GM11168 (cell line): ENCODE measurements around the gene MKRN2.

Experiments used
- in situ Hi-C: fragments of 300-500 bp; cut with MboI; formaldehyde crosslinking; loops from one replicate; pipeline ENCODE4 v1.12.0; 2022; ENCODE audit warnings: low sequenced_read_pairs; ENCODE audit not compliant: unreplicated experiment

The MKRN2 gene

DNA sequence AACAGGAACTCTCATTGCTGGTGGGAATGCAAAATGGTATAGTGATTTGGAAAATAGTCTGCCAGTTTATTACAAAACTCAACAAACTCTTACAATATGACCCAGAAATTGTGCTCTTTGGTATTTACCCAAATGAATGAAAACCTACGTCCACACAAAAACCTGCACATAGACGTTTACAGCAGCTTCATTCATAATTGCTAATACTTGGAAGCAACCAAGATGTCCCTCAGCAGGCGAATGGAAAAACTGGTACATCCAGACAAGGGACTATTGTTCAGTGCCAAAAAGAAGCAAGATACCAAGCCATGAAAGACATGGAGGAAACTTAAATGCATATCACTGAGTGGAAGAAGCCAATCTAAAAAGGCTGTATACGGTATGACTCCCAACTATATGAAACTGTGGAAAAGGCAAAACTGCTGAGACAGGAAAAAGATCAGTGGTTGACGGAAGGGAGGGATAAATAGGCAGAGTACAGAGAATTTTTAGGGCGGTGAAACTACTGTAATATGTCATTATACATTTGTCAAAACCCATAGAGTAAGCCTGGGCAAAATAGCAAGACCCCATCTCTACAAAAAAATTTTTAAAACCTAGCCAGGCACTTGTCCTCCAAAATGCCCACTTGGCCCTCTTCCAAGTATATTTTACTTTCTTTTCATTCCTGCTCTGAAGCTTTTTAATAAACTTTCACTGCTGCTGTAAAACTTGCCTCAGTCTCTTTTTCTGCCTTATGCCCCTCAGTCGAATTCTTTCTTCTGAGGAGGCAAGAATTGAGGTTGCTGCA is 6.7 kb upstream of the MKRN2 start:
- in situ Hi-C loops = no loop called here

- in situ Hi-C loops = no loop called here
These were observed 2.9 kb upstream of the MKRN2 start for GRCh38 chr3:12553921-12554391.

- in situ Hi-C loops = no loop called here
These were observed 585 bp upstream of the MKRN2 start for GRCh38 chr3:12556314-12556689.

- in situ Hi-C loops = no loop called here
These were observed 700 bp downstream of the MKRN2 start for GRCh38 chr3:12557473-12558100.

- in situ Hi-C loops = no loop called here
These were observed 1.8 kb downstream of the MKRN2 start for GRCh38 chr3:12558706-12559105.

GRCh38 chr3:12559520-12559919 is 2.6 kb downstream of the MKRN2 start:
- in situ Hi-C loops = no loop called here

DNA sequence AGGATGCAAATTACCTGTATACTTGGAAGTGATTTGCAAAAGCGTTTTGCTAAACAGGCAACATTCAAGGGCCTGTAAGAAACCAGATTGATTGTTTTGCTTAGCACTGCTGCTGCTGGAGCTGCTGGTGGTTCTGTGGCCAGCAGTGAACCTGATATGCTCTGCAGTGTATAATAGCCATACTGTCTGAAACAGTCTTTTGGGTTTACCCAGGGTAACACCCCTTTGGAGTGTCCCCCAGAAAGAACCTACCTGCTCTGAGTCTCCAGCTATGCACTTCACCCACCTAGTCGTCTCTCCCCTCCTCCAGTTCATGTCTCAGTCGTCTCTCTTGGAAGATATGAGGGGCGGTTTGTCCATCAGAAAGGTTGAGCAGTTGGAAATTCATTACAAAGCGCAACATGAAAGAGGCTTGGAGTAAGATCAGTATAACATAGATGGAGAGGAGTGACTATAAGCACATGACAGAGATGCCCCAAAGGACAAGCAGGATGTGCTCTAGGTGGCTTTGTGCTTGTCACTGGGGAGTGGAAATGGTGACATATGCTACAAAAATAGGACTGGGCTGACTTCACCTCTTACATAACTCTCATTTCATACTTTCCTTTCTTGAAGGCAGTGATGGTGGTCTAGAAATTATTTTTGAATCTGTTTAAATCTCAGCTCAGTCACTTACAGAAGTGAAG is 3.8 kb downstream of the MKRN2 start:
- in situ Hi-C loops = no loop called here

GRCh38 chr3:12561397-12561796 is 4.5 kb downstream of the MKRN2 start:
- in situ Hi-C loops = no loop called here

DNA sequence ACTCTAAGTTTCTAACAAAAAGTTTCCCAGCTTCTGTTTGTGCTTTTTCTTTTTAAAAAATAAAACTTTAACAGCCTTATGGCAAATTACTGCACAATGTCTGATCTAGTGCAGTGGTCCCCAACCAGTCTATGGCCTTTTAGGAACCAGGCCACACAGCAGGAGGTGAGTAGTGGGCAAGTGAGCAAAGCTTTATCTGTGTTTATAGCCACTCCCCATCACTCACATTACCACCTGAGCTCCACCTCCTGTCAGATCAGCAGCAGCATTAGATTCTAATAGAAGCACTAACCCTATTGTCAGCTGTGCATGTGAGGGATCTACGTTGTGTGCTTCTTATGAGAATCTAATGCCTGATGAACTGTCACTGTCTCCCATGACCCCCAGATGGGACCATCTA is 5.6 kb downstream of the MKRN2 start:
- in situ Hi-C loops = no loop called here

- in situ Hi-C loops = no loop called here
These were observed 10.1 kb downstream of the MKRN2 start for GRCh38 chr3:12566976-12567375.

DNA sequence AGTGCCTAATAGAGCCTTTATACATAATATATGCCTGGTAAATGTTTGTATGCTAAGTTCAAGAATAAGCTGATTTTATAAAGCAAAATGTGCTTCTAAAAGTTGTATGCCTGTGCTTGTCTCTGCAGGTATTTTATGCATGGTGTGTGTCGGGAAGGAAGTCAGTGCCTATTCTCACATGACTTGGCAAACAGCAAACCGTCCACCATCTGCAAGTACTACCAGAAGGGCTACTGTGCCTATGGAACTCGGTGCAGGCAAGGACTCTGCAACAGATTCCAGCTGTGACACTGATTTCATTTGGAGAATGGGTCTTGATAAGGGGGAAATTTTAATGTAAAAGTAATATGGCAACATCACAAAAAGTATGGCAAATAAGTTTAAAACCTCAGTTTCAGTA is 11.9 kb downstream of the MKRN2 start:
- in situ Hi-C loops = no loop called here

GRCh38 chr3:12569836-12570235 is 12.9 kb downstream of the MKRN2 start:
- in situ Hi-C loops = no loop called here

DNA sequence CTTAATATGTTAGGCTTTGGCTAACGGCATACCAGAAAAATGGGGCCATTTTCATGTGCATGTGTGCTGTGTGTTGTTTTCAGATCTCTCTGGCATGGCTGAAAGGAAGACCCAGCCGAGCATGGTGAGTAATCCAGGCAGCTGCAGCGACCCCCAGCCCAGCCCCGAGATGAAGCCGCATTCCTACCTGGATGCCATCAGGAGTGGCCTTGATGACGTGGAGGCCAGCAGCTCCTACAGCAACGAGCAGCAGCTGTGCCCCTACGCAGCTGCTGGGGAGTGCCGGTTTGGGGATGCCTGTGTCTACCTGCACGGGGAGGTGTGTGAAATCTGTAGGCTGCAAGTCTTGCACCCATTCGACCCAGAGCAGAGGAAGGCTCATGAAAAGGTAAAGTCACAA is 15.1 kb downstream of the MKRN2 start:
- in situ Hi-C loops = no loop called here

- in situ Hi-C loops = no loop called here
These were observed 17.2 kb downstream of the MKRN2 start for GRCh38 chr3:12574131-12574530.

DNA sequence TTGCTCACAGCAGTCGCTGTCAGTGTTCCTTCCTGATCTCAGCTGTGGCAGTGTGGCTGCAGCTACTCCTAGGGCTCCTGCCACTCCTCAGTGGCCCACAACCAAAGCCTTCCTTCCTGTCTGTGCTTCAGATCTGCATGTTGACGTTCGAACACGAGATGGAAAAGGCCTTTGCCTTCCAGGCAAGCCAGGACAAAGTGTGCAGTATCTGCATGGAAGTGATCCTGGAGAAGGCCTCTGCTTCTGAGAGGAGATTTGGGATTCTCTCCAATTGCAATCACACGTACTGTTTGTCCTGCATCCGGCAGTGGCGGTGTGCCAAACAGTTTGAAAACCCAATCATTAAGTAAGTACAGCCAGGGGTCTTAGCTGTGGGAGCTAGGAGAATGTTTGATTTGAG is 17.8 kb downstream of the MKRN2 start:
- in situ Hi-C loops = no loop called here

GRCh38 chr3:12577379-12577778 is 20.5 kb downstream of the MKRN2 start:
- in situ Hi-C loops = no loop called here

GRCh38 chr3:12578742-12579141 is 21.9 kb downstream of the MKRN2 start:
- in situ Hi-C loops = no loop called here

- in situ Hi-C loops = no loop called here
These were observed 22.6 kb downstream of the MKRN2 start for GRCh38 chr3:12579456-12579855.

- in situ Hi-C loops = no loop called here
These were observed 23.0 kb downstream of the MKRN2 start for GRCh38 chr3:12579905-12580304.

DNA sequence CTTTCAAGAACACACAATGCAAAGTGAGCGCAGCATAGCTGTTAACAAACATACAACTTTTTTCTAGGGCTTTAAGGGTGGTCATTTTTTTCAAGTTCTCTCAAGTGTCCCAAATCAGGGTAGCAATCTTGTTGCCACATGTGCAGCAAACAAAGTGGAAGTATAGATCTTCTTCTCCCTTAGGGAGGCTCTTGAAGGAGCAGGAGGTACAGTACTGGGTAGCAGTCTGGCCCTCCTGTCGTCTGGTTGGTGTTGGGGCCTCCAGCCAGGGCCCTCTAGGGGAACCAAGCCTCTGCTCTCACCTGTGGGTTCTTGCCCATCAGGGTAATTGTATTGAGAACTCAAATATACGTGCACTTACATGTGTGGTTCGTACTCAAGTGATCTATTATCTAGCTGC is 25.8 kb downstream of the MKRN2 start:
- in situ Hi-C loops = no loop called here

DNA sequence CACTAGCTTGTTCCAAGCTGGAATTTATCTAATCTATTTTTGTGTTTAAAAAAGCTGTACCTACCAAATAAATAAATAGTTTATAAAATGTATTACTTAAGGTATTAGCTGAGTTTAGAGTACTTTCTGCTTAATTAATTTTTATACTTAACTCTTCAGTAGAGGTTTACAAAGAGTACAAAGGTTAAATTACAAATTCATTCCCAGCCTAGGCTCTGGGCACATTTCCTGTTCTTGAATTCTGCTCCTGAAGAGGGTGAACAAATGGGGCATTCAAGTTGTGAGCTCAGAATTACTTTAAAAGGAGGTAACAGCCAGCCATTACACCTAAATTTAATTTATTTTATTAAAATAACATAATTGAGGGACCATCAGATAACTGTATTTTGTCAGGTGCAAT is 26.4 kb downstream of the MKRN2 start:
- in situ Hi-C loops = no loop called here
